CD14-positive monocyte (primary cell): Measurements from ENCODE around the gene KCNH1. TPM values are rescaled to one million over a fixed set of nuclear protein-coding genes. Genes with fewer than 3 reads are reported as not detected.

ENCODE experiments used
- DNase-seq, 3 donors: peaks; one replicate each; pipeline ENCODE4 v3.0.0-alpha.2; 2011 to 2022
- H2AFZ ChIP-seq: 2 replicates; pipeline ENCODE4 v1.6.0; 2012; ENCODE audit warnings: mild to moderate bottlenecking, low read depth, low read length, inconsistent platforms; ENCODE audit not compliant: insufficient read depth, poor library complexity, severe bottlenecking
- H3K27ac ChIP-seq, 2 donors: 1 replicate in 1 of 2; 2 replicates in 1 of 2; pipeline ENCODE4 v1.5.1; 2012 to 2013; ENCODE audit warnings: low read length in 2 of 2, control low read depth in 1 of 2, inconsistent platforms in 1 of 2, low read depth in 1 of 2, mild to moderate bottlenecking in 1 of 2
- H3K27me3 ChIP-seq, 2 donors: one replicate each; pipeline versions ENCODE4 v1.6.0 to v1.6.1; 2011 to 2013; ENCODE audit warnings: low read length in 2 of 2; ENCODE audit not compliant: control insufficient read depth in 2 of 2, insufficient read depth in 2 of 2
- H3K36me3 ChIP-seq, 2 donors: replicated peaks in 1 of 2; 1 replicate in 1 of 2; 2 replicates in 1 of 2; pipeline versions ENCODE4 v1.5.1 to v1.6.1; 2012 to 2013; ENCODE audit warnings: low read length in 2 of 2, control low read depth in 1 of 2, inconsistent platforms in 1 of 2, mild to moderate bottlenecking in 1 of 2; ENCODE audit not compliant: insufficient read depth in 2 of 2, control insufficient read depth in 1 of 2
- H3K4me1 ChIP-seq, 2 donors: 1 replicate in 1 of 2; 2 replicates in 1 of 2; pipeline versions ENCODE4 v1.5.1 to v1.6.1; 2012 to 2013; ENCODE audit warnings: low read length in 2 of 2, control low read depth in 1 of 2, inconsistent platforms in 1 of 2, mild to moderate bottlenecking in 1 of 2, moderate library complexity in 1 of 2; ENCODE audit not compliant: insufficient read depth in 2 of 2, control insufficient read depth in 1 of 2
- H3K4me2 ChIP-seq: replicated peaks from 2 replicates; pipeline ENCODE3; 2012; ENCODE audit warnings: low read length, moderate library complexity, mild to moderate bottlenecking; ENCODE audit not compliant: poor library complexity, severe bottlenecking; ENCODE audit errors: extremely low read depth
- H3K4me3 ChIP-seq, 3 experiments: fragments of 200-600 bp in 1 of 3; sonication (generic) in 1 of 3; replicated peaks in 1 of 3; 1 replicate in 2 of 3; 2 replicates in 1 of 3; pipeline ENCODE4 v1.5.1; 2011 to 2013; ENCODE audit warnings: low read length in 3 of 3, mild to moderate bottlenecking in 3 of 3, control low read depth in 2 of 3, low read depth in 2 of 3, inconsistent platforms in 1 of 3, moderate library complexity in 1 of 3
- H3K79me2 ChIP-seq: 2 replicates; pipeline ENCODE4 v1.6.0; 2012; ENCODE audit warnings: mild to moderate bottlenecking, control low read depth, inconsistent platforms, low read length, moderate library complexity; ENCODE audit not compliant: insufficient read depth
- H3K9ac ChIP-seq: 2 replicates; pipeline ENCODE4 v1.6.0; 2017; ENCODE audit warnings: low read length, mild to moderate bottlenecking; ENCODE audit not compliant: insufficient read depth, poor library complexity, severe bottlenecking
- H3K9me3 ChIP-seq, 2 donors: replicated peaks in 1 of 2; 1 replicate in 1 of 2; 2 replicates in 1 of 2; pipeline versions ENCODE4 v1.5.1 to v1.6.1; 2012 to 2013; ENCODE audit warnings: low read length in 2 of 2, control low read depth in 1 of 2; ENCODE audit not compliant: control insufficient read depth in 1 of 2, insufficient read depth in 1 of 2
- H4K20me1 ChIP-seq: 2 replicates; pipeline ENCODE4 v1.6.0; 2012; ENCODE audit warnings: mild to moderate bottlenecking, low read length, control low read depth, moderate library complexity; ENCODE audit not compliant: insufficient read depth
- H3K27ac Mint-ChIP-seq, 7 donors: one replicate each; pipeline ENCODE4 v1.8.0; 2020; ENCODE audit warnings: mild to moderate bottlenecking in 7 of 7, mixed read lengths in 7 of 7, moderate library complexity in 6 of 7, inconsistent platforms in 2 of 7
- H3K27me3 Mint-ChIP-seq, 3 donors: one replicate each; pipeline ENCODE4 v1.8.0; 2021 to 2022; ENCODE audit warnings: low read depth in 3 of 3, mild to moderate bottlenecking in 3 of 3, mixed read lengths in 3 of 3, moderate library complexity in 3 of 3, inconsistent platforms in 1 of 3
- H3K36me3 Mint-ChIP-seq, 2 donors: one replicate each; pipeline ENCODE4 v1.8.0; 2020; ENCODE audit warnings: mixed read lengths in 2 of 2, inconsistent platforms in 1 of 2, mild to moderate bottlenecking in 1 of 2
- H3K4me1 Mint-ChIP-seq: one replicate; pipeline ENCODE4 v1.8.0; 2020; ENCODE audit warnings: mild to moderate bottlenecking, mixed read lengths
- H3K4me3 Mint-ChIP-seq, 2 donors: one replicate each; pipeline ENCODE4 v1.8.0; 2020; ENCODE audit warnings: mild to moderate bottlenecking in 2 of 2, mixed read lengths in 2 of 2, moderate library complexity in 1 of 2
- H3K9me3 Mint-ChIP-seq, 7 donors: one replicate each; pipeline ENCODE4 v1.8.0; 2020 to 2022; ENCODE audit warnings: mixed read lengths in 7 of 7, mild to moderate bottlenecking in 6 of 7, moderate library complexity in 6 of 7, inconsistent platforms in 2 of 7
- WGBS: methylation state at CpG from one replicate; pipeline ENCODE4 v1.1.5; 2013; ENCODE audit warnings: missing lambda C conversion rate; ENCODE audit not compliant: insufficient coverage; 5-methylcytosine and 5-hydroxymethylcytosine counted together
- intact Hi-C, 2 donors: fragments of 100-400 bp; cut with micrococcal nuclease; formaldehyde crosslinking; loops; one replicate each; pipeline versions ENCODE4 v1.15.0 to v1.15.1; 2023
- polyA plus RNA-seq, 3 donors: library from polyadenylated mRNA; depleted of rRNA in 1 of 3; unstranded in 2 of 3; stranded (reverse) in 1 of 3; fragments of 300-500 nt in 2 of 3; fragments of >200 nt in 1 of 3; fragmentation: Illumina TruSeq in 2 of 3; gene quantifications; 1 replicate in 2 of 3; 2 replicates in 1 of 3; pipeline ENCODE4 v1.2.3, GENCODE V29; 2012 to 2021
- TF ChIP-seq, protein P1 (sequence below): fragments of 200-600 bp; IDR thresholded peaks from one replicate; pipeline ENCODE4 v1.8.0; 2022; ENCODE audit warnings: antibody characterized with exemption, mild to moderate bottlenecking

KCNH1 gene
- polyA plus RNA-seq, 3 donors: not detected

DNA sequence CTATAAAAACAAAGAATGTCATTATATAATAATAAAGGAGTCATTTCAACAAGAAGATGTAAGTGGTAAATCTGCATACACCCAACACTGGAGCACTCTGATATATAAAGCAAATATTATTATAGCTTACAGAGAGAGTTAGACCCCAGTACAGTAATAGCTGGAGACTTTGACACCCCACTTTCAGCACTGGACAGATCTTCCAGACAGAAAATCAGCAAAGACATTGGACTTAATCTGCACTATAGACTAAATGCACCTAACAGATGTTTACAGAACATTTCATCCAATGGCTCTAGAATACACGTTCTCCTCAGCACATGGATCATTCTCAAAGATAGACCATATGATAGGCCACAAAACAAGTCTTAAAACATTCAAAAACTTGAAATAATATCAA, 20.0 kb upstream of the KCNH1 start:
- intact Hi-C loops: no loop called here
- H3K27me3 Mint-ChIP-seq: peaks cover 2 to 10% (median 5%) of the 10 kb centered on the region in 3 donors
- no peak overlapping the region for H3K27ac Mint-ChIP-seq
- Histone ChIP-seq H3K9me3 (no peaks in the 10 kb centered on the region), H3K4me3 (no peak overlapping the region), H2AFZ (no peak overlapping the region), H3K27me3 (no peaks in the 10 kb centered on the region), H4K20me1 (no peaks in the 10 kb centered on the region), H3K4me2 (no peak overlapping the region), H3K9ac (no peak overlapping the region), H3K27ac (no peak overlapping the region), H3K4me1 (no peaks in the 10 kb centered on the region), H3K36me3 (no peaks in the 10 kb centered on the region), H3K79me2 (no peaks in the 10 kb centered on the region)
- no peak for DNase-seq
- H3K9me3 Mint-ChIP-seq: peaks cover 7 to 19% (median 10%) of the 10 kb centered on the region in 7 donors
- H3K4me1 Mint-ChIP-seq: no peaks in the 10 kb centered on the region
- no CpG with 5 or more reads among the region's 1 CpG for whole genome bisulfite sequencing
- no peaks in the 10 kb centered on the region for H3K36me3 Mint-ChIP-seq
- H3K4me3 Mint-ChIP-seq: no peak overlapping the region
- TF ChIP-seq, protein P1, sequence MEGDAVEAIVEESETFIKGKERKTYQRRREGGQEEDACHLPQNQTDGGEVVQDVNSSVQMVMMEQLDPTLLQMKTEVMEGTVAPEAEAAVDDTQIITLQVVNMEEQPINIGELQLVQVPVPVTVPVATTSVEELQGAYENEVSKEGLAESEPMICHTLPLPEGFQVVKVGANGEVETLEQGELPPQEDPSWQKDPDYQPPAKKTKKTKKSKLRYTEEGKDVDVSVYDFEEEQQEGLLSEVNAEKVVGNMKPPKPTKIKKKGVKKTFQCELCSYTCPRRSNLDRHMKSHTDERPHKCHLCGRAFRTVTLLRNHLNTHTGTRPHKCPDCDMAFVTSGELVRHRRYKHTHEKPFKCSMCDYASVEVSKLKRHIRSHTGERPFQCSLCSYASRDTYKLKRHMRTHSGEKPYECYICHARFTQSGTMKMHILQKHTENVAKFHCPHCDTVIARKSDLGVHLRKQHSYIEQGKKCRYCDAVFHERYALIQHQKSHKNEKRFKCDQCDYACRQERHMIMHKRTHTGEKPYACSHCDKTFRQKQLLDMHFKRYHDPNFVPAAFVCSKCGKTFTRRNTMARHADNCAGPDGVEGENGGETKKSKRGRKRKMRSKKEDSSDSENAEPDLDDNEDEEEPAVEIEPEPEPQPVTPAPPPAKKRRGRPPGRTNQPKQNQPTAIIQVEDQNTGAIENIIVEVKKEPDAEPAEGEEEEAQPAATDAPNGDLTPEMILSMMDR: no peak

- Histone ChIP-seq H3K4me3 (no peak overlapping the region), H3K27me3 (no peaks in the 10 kb centered on the region), H3K4me2 (no peak overlapping the region), H3K36me3 (no peaks in the 10 kb centered on the region), H3K79me2 (no peaks in the 10 kb centered on the region), H3K9me3 (no peaks in the 10 kb centered on the region), H3K9ac (no peak overlapping the region), H4K20me1 (no peaks in the 10 kb centered on the region), H2AFZ (no peak overlapping the region), H3K4me1 (no peaks in the 10 kb centered on the region), H3K27ac (no peak overlapping the region)
- Mint-ChIP-seq H3K4me1 (no peaks in the 10 kb centered on the region), H3K9me3 (peaks cover 0 to 5% (median 0%) of the 10 kb centered on the region in 7 donors), H3K4me3 (no peak overlapping the region), H3K36me3 (no peaks in the 10 kb centered on the region), H3K27ac (no peak overlapping the region), H3K27me3 (peaks cover 2 to 7% (median 5%) of the 10 kb centered on the region in 3 donors)
- WGBS: 93% methylated on average over 2 of the region's 5 CpGs
- intact Hi-C loops: no loop called here
- no peak for DNase-seq
- TF ChIP-seq, protein P1: no peak
Measured at GRCh38 chr1:211148366-211148765, 14.4 kb upstream of the KCNH1 start.
